ENCODE measurements around the gene HMGCL. TPM values are rescaled to one million over a fixed set of nuclear protein-coding genes. Genes with fewer than 3 reads are reported as not detected.

Gene HMGCL
- total RNA-seq, 1 donor from 2014 or later: 46.6 TPM

GRCh38 chr1:23793861-23794731 is 31.1 kb downstream of the HMGCL start:
- peaks cover 40% of the 10 kb centered on the region for H3K36me3 ChIP-seq (ENCODE audit: control insufficient read depth, insufficient read depth, low read length)
- no peak for TF ChIP-seq CTCF (IDR thresholded peaks at IDR 0.05; ENCODE audit: insufficient read depth, low read length, severe bottlenecking)
- no peak for FAIRE-seq

GRCh38 chr1:23793018-23793781 is 32.0 kb downstream of the HMGCL start:
- Histone ChIP-seq H3K27me3 (ENCODE audit: control insufficient read depth, insufficient read depth, low read length) (no peaks in the 10 kb centered on the region), H3K4me3 (ENCODE audit: low read depth, low read length) (no peak overlapping the region), H3K36me3 (ENCODE audit: control insufficient read depth, insufficient read depth, low read length) (peaks cover 33% of the 10 kb centered on the region)
- peak; percentile 48 for DNase-seq (ENCODE audit: low read depth)
- no peak for FAIRE-seq
- TF ChIP-seq CTCF (IDR thresholded peaks at IDR 0.05; ENCODE audit: insufficient read depth, low read length, severe bottlenecking): no peak

More at GRCh38 chr1:23793861-23794731, 31.1 kb downstream of the HMGCL start:
- Histone ChIP-seq H3K27me3 (ENCODE audit: control insufficient read depth, insufficient read depth, low read length) (no peaks in the 10 kb centered on the region), H3K4me3 (ENCODE audit: low read depth, low read length) (no peak overlapping the region)
- no peak for DNase-seq (ENCODE audit: low read depth)

DNA sequence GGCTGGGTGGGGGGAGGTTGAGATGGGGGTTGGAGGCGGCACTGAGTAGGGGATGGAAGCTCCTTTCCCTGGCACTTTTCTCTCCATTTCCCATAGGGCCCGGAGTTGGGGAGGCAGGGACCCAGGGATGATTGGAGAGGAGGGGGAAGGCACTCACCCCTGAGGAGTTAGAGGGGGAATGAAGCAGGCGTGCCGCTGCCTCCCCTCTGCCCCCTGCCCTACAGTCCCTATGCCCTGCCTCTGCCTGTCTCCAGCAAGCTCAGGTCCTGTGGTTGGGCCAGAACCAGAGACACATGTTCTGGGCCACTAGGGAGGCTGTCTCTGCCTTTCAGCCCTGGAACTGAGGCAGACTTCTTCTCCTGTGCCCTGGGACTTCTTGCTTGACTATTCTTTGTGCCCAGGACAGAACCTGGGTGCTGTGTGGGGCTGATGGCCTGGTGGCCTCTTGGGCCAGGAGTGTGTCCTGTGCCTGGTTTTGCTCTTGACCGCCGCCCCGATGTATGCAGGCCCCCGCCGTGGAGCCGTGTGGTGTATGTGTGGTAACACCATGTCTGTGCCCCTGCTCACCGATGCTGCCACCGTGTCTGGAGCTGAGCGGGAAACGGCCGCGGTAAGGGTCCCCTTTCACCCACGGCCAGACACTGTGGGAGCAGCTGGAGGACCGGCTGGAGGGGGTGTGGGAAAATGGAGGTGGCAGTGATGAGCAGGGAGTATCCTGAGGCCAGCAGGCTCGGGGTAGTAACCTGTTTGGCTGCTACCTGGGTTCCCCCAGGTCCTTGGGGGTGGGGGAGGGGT is 32.9 kb downstream of the HMGCL start:
- H3K36me3 ChIP-seq (ENCODE audit: control insufficient read depth, insufficient read depth, low read length): peaks cover 32% of the 10 kb centered on the region
- FAIRE-seq: no peak

DNA sequence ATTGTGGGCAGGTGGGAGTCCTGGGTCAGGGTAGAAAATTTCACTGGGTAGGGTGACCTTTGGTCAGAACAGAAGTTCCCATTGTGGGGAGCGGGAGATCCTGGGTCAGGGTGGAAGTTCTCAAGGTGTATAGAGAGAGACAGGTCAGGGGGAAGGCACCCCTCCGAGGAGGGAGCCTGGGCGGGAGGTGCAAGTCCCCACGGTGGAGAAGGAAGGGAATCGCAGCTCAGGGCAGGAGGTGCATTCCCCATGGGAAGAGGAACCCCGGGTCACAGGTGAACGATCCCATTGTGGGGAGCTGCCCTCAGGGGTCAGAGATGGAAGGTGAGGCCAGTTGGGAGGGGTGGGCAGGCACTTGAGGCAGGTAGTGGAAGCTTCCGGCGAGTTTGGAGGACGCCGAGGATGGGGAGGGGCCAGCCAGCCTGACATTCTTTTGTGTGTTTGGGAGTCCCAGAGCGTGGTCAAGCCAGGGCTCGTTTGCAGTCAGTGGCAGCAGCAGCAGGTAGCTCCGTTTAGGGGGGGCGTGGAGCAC is 33.6 kb downstream of the HMGCL start:
- TF ChIP-seq CTCF (IDR thresholded peaks at IDR 0.05; ENCODE audit: insufficient read depth, low read length, severe bottlenecking): no peak
- no peak for FAIRE-seq
- H3K4me3 ChIP-seq (ENCODE audit: low read depth, low read length): peak overlapping the region; percentile 60
- H3K27me3 ChIP-seq (ENCODE audit: control insufficient read depth, insufficient read depth, low read length): no peaks in the 10 kb centered on the region
- DNase-seq (ENCODE audit: low read depth): peak; percentile 53
- peaks cover 29% of the 10 kb centered on the region for H3K36me3 ChIP-seq (ENCODE audit: control insufficient read depth, insufficient read depth, low read length)

More for the DNA sequence above, 32.9 kb downstream of the HMGCL start:
- TF ChIP-seq CTCF (IDR thresholded peaks at IDR 0.05; ENCODE audit: insufficient read depth, low read length, severe bottlenecking): no peak
- no peak for DNase-seq (ENCODE audit: low read depth)
- H3K4me3 ChIP-seq (ENCODE audit: low read depth, low read length): peak overlapping the region; percentile 60
- H3K27me3 ChIP-seq (ENCODE audit: control insufficient read depth, insufficient read depth, low read length): no peaks in the 10 kb centered on the region

DNA sequence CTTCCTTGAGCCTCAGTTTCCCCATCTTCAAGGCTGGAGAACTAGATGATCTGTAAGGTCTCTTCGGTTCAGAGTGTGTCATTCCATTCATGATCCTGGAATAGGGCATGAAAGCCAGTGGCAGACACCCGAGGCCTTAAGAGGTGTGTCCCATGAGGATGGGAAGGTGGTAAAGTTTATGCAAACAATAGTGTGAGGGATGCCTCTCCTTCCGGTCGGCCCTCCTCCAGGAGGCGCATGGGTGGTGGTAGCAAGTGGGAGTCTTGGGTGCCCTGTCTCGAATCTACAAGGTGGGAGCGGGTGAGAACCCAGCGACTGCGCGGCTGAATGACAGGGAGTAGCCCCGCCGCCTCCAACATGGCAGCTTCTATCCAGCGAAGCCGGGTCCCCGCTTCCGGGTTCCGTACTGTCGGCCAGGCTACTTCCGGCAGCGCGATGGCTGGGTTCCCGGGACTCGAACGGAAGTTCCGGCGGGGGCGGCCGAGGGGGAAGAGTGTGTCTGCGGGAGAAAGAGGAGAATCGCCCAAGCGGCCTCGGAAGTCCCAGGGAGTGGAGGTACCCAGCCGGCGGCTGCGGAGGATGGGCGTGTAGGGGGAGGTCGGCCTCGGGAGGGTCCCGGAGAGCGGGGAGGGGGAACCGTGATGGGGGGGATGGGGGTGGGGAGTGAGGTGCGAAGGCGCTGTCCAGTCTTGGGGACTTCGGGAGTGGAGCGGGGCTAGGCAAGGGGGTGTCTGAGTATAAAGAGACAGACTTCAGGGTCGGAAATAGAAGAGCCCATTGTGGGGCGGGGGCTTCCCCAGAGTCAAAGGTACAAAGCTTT is 34.3 kb downstream of the HMGCL start, which contains the start of gene LYPLA2:
Gene LYPLA2 (plus strand): TSS at position 450 of the 820 bp plus-strand sequence. CDS start 1,538 bp downstream, outside the sequence.
- Histone ChIP-seq H3K27me3 (ENCODE audit: control insufficient read depth, insufficient read depth, low read length) (no peaks in the 10 kb centered on the region), H3K36me3 (ENCODE audit: control insufficient read depth, insufficient read depth, low read length) (peaks cover 23% of the 10 kb centered on the region), H3K4me3 (ENCODE audit: low read depth, low read length) (peak within 1 kb of the TSS; percentile 60)
- TF ChIP-seq CTCF (IDR thresholded peaks at IDR 0.05; ENCODE audit: insufficient read depth, low read length, severe bottlenecking): no peak
- peak; percentile 75 for DNase-seq (ENCODE audit: low read depth)
- no peak for FAIRE-seq
